HepG2 (cell line): ENCODE data around the gene SRP9. TPM values are rescaled to one million over a fixed set of nuclear protein-coding genes. Genes with fewer than 3 reads are reported as not detected.

Experiments used
- ATF7-NPFF ChIP-seq: sonication (generic); formaldehyde crosslinking; IDR thresholded peaks from 2 replicates; pipeline ENCODE4 v1.8.1; 2023; ENCODE audit warnings: mild to moderate bottlenecking, low read depth, missing genetic modification reagents, moderate library complexity
- BCL6 ChIP-seq: IDR thresholded peaks from 2 replicates; pipeline ENCODE4 v1.6.1; 2016; ENCODE audit warnings: missing genetic modification reagents, missing compliant biosample characterization
- CENPBD1 ChIP-seq: sonication (generic); formaldehyde crosslinking; IDR thresholded peaks from 2 replicates; pipeline ENCODE4 v1.8.0; 2022; ENCODE audit warnings: missing genetic modification reagents, low read depth, mild to moderate bottlenecking, borderline replicate concordance
- DMTF1 ChIP-seq: sonication (generic); formaldehyde crosslinking; IDR thresholded peaks from 2 replicates; pipeline ENCODE4 v1.4.0; 2020; ENCODE audit warnings: mild to moderate bottlenecking, missing genetic modification reagents
- EED ChIP-seq: sonication (generic); formaldehyde crosslinking; IDR thresholded peaks from 2 replicates; pipeline ENCODE4 v1.5.0; 2020; ENCODE audit warnings: mild to moderate bottlenecking, missing genetic modification reagents
- HMG20B ChIP-seq: conservative IDR thresholded peaks from 2 replicates; pipeline ENCODE4 v1.6.1; 2016; ENCODE audit warnings: missing genetic modification reagents, missing compliant biosample characterization
- KAT7 ChIP-seq: IDR thresholded peaks from 2 replicates; pipeline ENCODE4 v1.6.1; 2018; ENCODE audit warnings: borderline replicate concordance, missing compliant biosample characterization
- KLF12 ChIP-seq: sonication (generic); formaldehyde crosslinking; IDR thresholded peaks from 2 replicates; pipeline ENCODE4 v1.4.0; 2020; ENCODE audit warnings: missing genetic modification reagents, borderline replicate concordance
- MBNL3 ChIP-seq: fragments of 250-450 bp; sonication (Bioruptor Pico); conservative IDR thresholded peaks from 2 replicates; pipeline ENCODE4 v1.8.0; 2022; ENCODE audit warnings: mild to moderate bottlenecking, inconsistent platforms
- PAF1 ChIP-seq: IDR thresholded peaks from 2 replicates; pipeline ENCODE4 v1.6.1; 2016; ENCODE audit warnings: missing genetic modification reagents, missing compliant biosample characterization
- PCBP2 ChIP-seq: fragments of 200-400 bp; formaldehyde crosslinking; optimal IDR thresholded peaks from 2 replicates; pipeline ENCODE3; 2018; ENCODE audit warnings: low read length, low read depth; ENCODE audit not compliant: poor library complexity, severe bottlenecking
- RBM22 ChIP-seq: fragments of 200-400 bp; formaldehyde crosslinking; optimal IDR thresholded peaks from 2 replicates; pipeline ENCODE3; 2017; ENCODE audit warnings: mild to moderate bottlenecking, low read length, moderate library complexity
- RNF219 ChIP-seq: sonication (generic); formaldehyde crosslinking; IDR thresholded peaks from 2 replicates; pipeline ENCODE4 v1.5.0; 2020; ENCODE audit warnings: mild to moderate bottlenecking, missing genetic modification reagents
- TBP ChIP-seq: sonication (generic); formaldehyde crosslinking; IDR thresholded peaks from 2 replicates; pipeline ENCODE4 v1.5.0; 2020; ENCODE audit warnings: missing genetic modification reagents
- THAP7 ChIP-seq: sonication (generic); formaldehyde crosslinking; IDR thresholded peaks from 2 replicates; pipeline ENCODE4 v1.8.1; 2023; ENCODE audit warnings: mild to moderate bottlenecking, missing genetic modification reagents
- ZMAT5 ChIP-seq: sonication (generic); formaldehyde crosslinking; IDR thresholded peaks from 2 replicates; pipeline ENCODE4 v1.5.0; 2020; ENCODE audit warnings: mild to moderate bottlenecking, low read depth, missing genetic modification reagents, borderline replicate concordance
- ZNF350 ChIP-seq: sonication (generic); formaldehyde crosslinking; IDR thresholded peaks from 2 replicates; pipeline ENCODE4 v1.4.0; 2020; ENCODE audit warnings: mild to moderate bottlenecking, low read depth, missing genetic modification reagents, borderline replicate concordance
- ZNF576 ChIP-seq: sonication (generic); formaldehyde crosslinking; IDR thresholded peaks from 2 replicates; pipeline ENCODE4 v1.4.0; 2020; ENCODE audit warnings: mild to moderate bottlenecking, missing genetic modification reagents
- ZNF670 ChIP-seq: sonication (generic); formaldehyde crosslinking; IDR thresholded peaks from 2 replicates; pipeline ENCODE4 v1.8.0; 2022; ENCODE audit warnings: mild to moderate bottlenecking, missing genetic modification reagents, borderline replicate concordance
- ZNF772 ChIP-seq: sonication (generic); formaldehyde crosslinking; IDR thresholded peaks from 2 replicates; pipeline ENCODE4 v1.5.0; 2020; ENCODE audit warnings: mild to moderate bottlenecking, missing genetic modification reagents
- ZNF784 ChIP-seq: sonication (generic); formaldehyde crosslinking; IDR thresholded peaks from 2 replicates; pipeline ENCODE4 v1.5.1; 2020; ENCODE audit warnings: missing genetic modification reagents, mild to moderate bottlenecking, borderline replicate concordance
- ZSCAN31 ChIP-seq: sonication (generic); formaldehyde crosslinking; IDR thresholded peaks from 2 replicates; pipeline ENCODE4 v1.5.0; 2020; ENCODE audit warnings: low read depth, mild to moderate bottlenecking, missing genetic modification reagents
- polyA plus RNA-seq, 8 experiments: library from polyadenylated mRNA; depleted of rRNA in 3 of 8; stranded (reverse) in 7 of 8; unstranded in 1 of 8; fragments of >200 nt; fragmentation: Illumina TruSeq in 4 of 8; extraction: Trizol in 4 of 8; gene quantifications; 2 replicates each; pipeline versions ENCODE4 v1.2.1 to v1.2.3, GENCODE V29; 2011 to 2016; ENCODE audit warnings: low read depth in 4 of 8, missing spikeins in 1 of 8, mixed read lengths in 1 of 8; ENCODE audit not compliant: insufficient read depth in 1 of 8
- total RNA-seq, 5 experiments: library from RNA; depleted of rRNA; stranded (reverse); fragments of >200 nt; fragmentation: Illumina TruSeq; extraction: Trizol; gene quantifications; 2 replicates each; pipeline ENCODE4 v1.2.3, GENCODE V29; 2016; ENCODE audit warnings: low read depth in 1 of 5

SRP9 gene
- total and polyA plus RNA-seq, 2 of the 13 experiments (the other 11 are each of a cell fraction or from before 2014, with no cell fraction given) = 251 to 307 TPM

- TF ChIP-seq DMTF1 (CRISPR knock-in tag) (no peak), BCL6 (CRISPR knock-in tag) (no peak), ZSCAN31 (CRISPR knock-in tag) (no peak), THAP7 (CRISPR knock-in tag) (no peak), KLF12 (CRISPR knock-in tag) (peak; percentile 48; the same call in 1 of the 2 replicates), EED (no peak), RBM22 (no peak), TBP (no peak), ZNF350 (CRISPR knock-in tag) (no peak), ZNF670 (no peak), KAT7 (CRISPR knock-in tag) (no peak), PCBP2 (no peak), ZNF576 (CRISPR knock-in tag) (no peak), RNF219 (CRISPR knock-in tag) (no peak), ATF7-NPFF (CRISPR knock-in tag) (peak; percentile 26; the same call in 1 of the 2 replicates), MBNL3 (no peak), CENPBD1 (CRISPR knock-in tag) (no peak), PAF1 (CRISPR knock-in tag) (no peak), ZNF772 (CRISPR knock-in tag) (no peak), ZNF784 (no peak; the same call in 1 of the 2 replicates), HMG20B (CRISPR knock-in tag) (no peak), ZMAT5 (CRISPR knock-in tag) (no peak)
Observed at GRCh38 chr1:225809842-225810578, 32.4 kb downstream of the SRP9 start, which contains the start of gene EPHX1 (continued).
